Stimulated activated CD4-positive, alpha-beta T cell treated with anti-CD3 and anti-CD28 coated beads, TNF-alpha, amount 100 ng/mL, for 48 hours (primary cell): ENCODE results near the gene RGS7BP.
A peak's percentile ranks its signal among the peaks of the same experiment; 100 is the strongest.

ENCODE experiments used
- DNase-seq, 3 donors: peaks; one replicate each; pipeline ENCODE4 v3.0.0-alpha.2; 2020; ENCODE audit warnings: low read depth in 3 of 3

The RGS7BP gene

DNA sequence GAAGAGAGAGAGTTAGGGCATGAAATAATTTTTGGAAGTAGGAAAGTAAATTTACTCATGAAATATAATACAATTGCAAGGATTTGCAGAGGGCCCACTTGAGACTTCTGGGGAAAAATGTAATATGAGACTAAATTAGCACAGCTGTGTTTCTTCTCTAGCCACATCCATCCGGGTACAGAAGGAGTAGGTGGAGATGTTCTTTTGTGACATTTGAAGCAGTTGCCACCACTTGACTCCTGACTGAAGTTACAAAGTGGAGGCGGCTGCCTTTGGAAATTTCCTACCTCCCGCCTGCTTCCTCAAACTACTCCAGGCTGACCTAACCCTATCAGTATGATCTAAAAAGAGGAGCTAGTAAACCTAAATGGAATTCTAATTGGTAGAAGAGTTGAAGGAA lies 126.4 kb downstream of the RGS7BP start:
- no peak for DNase-seq

DNA sequence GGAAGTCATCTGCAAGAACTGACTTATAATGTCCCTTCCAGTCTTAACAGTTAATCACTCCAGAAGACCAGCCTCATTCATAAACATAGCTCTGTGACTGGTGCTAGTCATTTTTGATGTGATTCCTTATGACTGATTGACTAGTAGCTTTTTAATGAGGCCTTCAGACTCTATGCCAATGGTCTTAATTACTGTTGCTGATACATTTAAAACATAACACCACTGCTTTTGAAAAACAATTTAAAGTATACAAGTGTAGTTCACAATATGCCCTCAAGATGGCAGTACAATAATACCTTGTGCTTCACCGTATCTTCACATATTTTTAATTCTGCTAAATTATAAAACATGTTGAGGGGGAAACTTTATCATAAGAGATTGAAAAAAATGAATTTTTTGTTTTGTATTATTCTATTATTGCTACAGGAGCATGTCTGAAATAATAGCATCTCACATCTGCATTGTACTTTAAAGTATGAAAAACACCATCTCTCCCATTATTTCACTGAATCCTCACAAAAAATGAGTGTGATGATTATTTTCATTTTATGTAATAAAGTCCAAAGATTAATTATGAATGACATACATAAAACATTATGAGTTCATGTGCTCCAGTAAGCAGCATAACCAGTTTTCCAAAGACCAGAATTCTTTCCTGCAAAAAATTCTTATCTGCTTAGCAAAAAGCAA lies 129.3 kb downstream of the RGS7BP start:
- DNase-seq, result no peak

GRCh38 chr5:64637144-64637543 lies 131.3 kb downstream of the RGS7BP start:
- peak in 1 of 3 donors; percentile 1 for DNase-seq

DNA sequence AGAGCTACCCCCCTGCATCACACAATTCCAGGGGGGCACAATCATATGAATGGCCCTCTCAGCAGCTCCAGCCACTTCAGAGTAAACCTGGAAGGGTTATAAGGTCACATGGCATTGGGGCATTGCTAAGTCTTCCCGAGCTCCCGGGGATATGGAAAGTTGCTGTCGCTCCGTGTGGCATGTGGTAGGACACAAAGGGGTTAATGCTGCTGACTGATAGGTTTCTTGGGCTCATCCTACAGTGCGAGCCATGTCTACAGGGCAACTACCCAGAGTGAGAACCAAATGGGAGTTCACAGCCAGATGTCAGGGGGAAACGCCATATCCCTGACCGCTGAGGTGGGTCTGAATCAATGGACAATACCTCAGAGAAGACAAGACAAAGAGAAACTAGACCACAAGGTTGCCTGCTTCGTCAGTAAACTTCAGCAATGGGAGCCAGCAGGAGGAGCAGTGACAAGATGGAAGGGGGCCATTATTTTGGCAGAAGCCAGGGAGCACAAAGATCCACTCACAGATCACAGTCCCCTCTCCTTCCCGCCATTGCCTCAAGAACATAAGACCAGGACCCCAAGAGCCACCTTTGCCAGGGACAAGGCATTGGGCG lies 132.1 kb downstream of the RGS7BP start:
- no peak for DNase-seq

DNA sequence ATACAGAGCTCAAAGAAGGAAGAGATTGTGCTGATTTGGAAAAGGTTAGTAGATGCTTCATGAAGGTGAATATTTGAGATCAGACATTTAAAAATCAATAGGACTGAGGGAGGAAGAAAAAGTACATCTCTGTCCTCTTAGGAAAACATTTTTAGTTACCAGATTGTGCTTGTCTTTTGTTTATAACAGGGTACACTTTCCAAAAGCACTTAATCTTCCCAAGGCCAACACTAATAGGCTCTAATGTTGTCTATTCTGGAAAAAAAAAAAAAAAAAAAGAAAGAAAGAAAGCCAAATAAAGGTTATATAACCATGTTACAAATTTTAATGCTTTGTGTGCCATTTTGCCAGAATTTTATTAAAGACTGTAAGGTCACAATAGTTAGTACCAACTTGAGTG lies 139.0 kb downstream of the RGS7BP start:
- no peak for DNase-seq

- no peak for DNase-seq
Measured at GRCh38 chr5:64646169-64646568, 140.4 kb downstream of the RGS7BP start.

DNA sequence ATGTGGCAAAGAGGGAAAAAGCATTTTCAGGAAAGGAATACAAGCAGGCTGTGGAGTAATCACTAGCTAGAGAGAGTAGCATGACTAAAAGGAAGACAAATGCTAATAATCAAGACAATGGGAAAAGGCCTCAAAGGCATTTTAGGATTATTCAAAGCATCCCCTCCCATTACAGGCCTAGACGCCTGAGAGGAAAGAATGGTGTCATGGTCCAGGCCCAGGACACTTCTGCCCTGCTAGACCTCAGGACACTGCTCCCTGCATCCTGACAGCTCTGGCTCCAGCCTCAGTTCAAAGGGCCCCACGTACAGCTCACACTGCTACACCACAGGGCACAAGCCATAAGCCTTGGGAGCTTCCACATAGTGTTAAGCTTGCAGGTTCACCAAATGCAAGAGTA lies 143.7 kb downstream of the RGS7BP start:
- DNase-seq, result no peak

- DNase-seq, result no peak
Measured at GRCh38 chr5:64653766-64654560, 148.1 kb downstream of the RGS7BP start.

- DNase-seq, result no peak
Measured at GRCh38 chr5:64654561-64654938, 148.7 kb downstream of the RGS7BP start.

DNA sequence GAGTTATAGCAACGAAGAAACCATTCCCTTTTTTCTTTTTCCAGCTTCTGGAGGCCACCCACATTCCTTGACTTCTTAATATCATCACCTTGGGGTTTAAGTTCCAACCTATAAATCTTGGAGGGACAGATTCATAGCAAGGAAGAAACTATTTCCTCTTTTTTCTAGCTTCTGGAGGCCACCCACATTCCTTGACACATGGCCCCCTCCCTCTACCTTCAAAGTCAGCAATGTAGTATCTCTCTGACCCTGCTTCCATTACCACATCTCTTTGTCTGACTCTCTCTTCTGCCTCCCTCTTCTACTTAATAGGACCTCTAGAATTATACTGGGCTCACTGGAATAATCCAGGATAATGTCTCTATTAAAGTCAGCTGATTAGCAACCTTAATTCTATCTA lies 149.8 kb downstream of the RGS7BP start:
- DNase-seq, result no peak

DNA sequence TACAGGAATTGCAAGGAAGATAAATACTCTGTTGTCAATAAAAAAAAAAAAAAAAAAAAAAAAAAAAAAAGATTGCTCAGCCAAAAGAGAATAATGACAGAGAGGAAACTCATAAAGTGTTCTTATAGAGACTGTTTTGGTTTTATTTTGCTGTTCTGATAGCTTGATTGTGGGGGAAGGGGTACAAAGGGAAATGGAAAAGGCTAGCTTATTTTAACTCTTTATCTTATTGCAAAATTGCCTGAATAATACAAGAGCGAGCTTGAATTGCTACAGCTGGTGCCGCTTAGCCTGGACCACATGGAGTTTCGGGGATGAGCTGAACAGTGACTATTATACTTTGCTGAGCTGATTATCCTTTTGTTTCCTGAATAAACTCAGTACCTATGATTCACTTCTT lies 153.5 kb downstream of the RGS7BP start:
- DNase-seq, result no peak
